Measurements from ENCODE around the gene MAGEB3.

GRCh38 chrX:30230395-30230794, at the start of gene MAGEB3:
- no peak for TF ChIP-seq GABPA (IDR thresholded peaks at IDR 0.05 in 1 of 2, conservative IDR thresholded peaks at IDR 0.05 in 1 of 2)
- TF ChIP-seq, protein P1, sequence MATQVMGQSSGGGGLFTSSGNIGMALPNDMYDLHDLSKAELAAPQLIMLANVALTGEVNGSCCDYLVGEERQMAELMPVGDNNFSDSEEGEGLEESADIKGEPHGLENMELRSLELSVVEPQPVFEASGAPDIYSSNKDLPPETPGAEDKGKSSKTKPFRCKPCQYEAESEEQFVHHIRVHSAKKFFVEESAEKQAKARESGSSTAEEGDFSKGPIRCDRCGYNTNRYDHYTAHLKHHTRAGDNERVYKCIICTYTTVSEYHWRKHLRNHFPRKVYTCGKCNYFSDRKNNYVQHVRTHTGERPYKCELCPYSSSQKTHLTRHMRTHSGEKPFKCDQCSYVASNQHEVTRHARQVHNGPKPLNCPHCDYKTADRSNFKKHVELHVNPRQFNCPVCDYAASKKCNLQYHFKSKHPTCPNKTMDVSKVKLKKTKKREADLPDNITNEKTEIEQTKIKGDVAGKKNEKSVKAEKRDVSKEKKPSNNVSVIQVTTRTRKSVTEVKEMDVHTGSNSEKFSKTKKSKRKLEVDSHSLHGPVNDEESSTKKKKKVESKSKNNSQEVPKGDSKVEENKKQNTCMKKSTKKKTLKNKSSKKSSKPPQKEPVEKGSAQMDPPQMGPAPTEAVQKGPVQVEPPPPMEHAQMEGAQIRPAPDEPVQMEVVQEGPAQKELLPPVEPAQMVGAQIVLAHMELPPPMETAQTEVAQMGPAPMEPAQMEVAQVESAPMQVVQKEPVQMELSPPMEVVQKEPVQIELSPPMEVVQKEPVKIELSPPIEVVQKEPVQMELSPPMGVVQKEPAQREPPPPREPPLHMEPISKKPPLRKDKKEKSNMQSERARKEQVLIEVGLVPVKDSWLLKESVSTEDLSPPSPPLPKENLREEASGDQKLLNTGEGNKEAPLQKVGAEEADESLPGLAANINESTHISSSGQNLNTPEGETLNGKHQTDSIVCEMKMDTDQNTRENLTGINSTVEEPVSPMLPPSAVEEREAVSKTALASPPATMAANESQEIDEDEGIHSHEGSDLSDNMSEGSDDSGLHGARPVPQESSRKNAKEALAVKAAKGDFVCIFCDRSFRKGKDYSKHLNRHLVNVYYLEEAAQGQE (IDR thresholded peaks at IDR 0.05), result no peak
- TF ChIP-seq, protein P2, sequence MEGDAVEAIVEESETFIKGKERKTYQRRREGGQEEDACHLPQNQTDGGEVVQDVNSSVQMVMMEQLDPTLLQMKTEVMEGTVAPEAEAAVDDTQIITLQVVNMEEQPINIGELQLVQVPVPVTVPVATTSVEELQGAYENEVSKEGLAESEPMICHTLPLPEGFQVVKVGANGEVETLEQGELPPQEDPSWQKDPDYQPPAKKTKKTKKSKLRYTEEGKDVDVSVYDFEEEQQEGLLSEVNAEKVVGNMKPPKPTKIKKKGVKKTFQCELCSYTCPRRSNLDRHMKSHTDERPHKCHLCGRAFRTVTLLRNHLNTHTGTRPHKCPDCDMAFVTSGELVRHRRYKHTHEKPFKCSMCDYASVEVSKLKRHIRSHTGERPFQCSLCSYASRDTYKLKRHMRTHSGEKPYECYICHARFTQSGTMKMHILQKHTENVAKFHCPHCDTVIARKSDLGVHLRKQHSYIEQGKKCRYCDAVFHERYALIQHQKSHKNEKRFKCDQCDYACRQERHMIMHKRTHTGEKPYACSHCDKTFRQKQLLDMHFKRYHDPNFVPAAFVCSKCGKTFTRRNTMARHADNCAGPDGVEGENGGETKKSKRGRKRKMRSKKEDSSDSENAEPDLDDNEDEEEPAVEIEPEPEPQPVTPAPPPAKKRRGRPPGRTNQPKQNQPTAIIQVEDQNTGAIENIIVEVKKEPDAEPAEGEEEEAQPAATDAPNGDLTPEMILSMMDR (IDR thresholded peaks at IDR 0.05; ENCODE audit: low read depth, low read length, missing input control), result no peak
- TF ChIP-seq SP1 (IDR thresholded peaks at IDR 0.05), result no peak
- TF ChIP-seq, protein P3, sequence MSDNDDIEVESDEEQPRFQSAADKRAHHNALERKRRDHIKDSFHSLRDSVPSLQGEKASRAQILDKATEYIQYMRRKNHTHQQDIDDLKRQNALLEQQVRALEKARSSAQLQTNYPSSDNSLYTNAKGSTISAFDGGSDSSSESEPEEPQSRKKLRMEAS (IDR thresholded peaks at IDR 0.05), result no peak
- TF ChIP-seq EGR1 (IDR thresholded peaks at IDR 0.05; ENCODE audit: low read depth in 2 of 2), result no peak
- TF ChIP-seq, protein P4, sequence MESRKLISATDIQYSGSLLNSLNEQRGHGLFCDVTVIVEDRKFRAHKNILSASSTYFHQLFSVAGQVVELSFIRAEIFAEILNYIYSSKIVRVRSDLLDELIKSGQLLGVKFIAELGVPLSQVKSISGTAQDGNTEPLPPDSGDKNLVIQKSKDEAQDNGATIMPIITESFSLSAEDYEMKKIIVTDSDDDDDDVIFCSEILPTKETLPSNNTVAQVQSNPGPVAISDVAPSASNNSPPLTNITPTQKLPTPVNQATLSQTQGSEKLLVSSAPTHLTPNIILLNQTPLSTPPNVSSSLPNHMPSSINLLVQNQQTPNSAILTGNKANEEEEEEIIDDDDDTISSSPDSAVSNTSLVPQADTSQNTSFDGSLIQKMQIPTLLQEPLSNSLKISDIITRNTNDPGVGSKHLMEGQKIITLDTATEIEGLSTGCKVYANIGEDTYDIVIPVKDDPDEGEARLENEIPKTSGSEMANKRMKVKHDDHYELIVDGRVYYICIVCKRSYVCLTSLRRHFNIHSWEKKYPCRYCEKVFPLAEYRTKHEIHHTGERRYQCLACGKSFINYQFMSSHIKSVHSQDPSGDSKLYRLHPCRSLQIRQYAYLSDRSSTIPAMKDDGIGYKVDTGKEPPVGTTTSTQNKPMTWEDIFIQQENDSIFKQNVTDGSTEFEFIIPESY (IDR thresholded peaks at IDR 0.05), result no peak
- TF ChIP-seq JUND (IDR thresholded peaks at IDR 0.05), result no peak

Data from liver (tissue), 3 donors.